Left colon (tissue), 2 donors: ENCODE data around the gene RASL10B. TPM values are rescaled to one million over a fixed set of nuclear protein-coding genes. Genes with fewer than 3 reads are reported as not detected.

Experiments used
- ATAC-seq: fragments of 200-7000 bp; cut with Tn5 transposase; one replicate; pipeline ENCODE4 v1.9.1; 2020; ENCODE audit warnings: mild to moderate bottlenecking, moderate library complexity
- DNase-seq, 2 donors: peaks; one replicate each; pipeline ENCODE4 v3.0.0-alpha.2; 2020
- intact Hi-C, 2 donors: fragments of 100-400 bp; cut with DNase I in 1 of 2; cut with micrococcal nuclease in 1 of 2; formaldehyde crosslinking; loops; one replicate each; pipeline versions ENCODE4 v1.11.2 to v1.14.0; 2022; cut with DNase I, micrococcal nuclease
- total RNA-seq, 2 donors: library from RNA; stranded (reverse); fragmentation: NEBNext Ultra II Directional; extraction: Animal tissue kit (Norgen Biotek cat#: 25700); gene quantifications; one replicate each; pipeline ENCODE4 v1.2.1, GENCODE V29; 2021
- donor health status: DM: no; HTN: no; CAD: no.
- donor health status: DM: yes; HTN: yes; CAD: no.

Gene RASL10B
- total RNA-seq, 2 donors from 2014 or later, result 0.31 TPM; not detected in 1

- ATAC-seq (no peak), DNase-seq (no peak)
These were observed 16.0 kb upstream of the RASL10B start for GRCh38 chr17:35715416-35715815.

GRCh38 chr17:35716173-35716572, 15.3 kb upstream of the RASL10B start:
- DNase-seq (no peak), ATAC-seq (no peak)
- intact Hi-C loops, result no loop called here

More at GRCh38 chr17:35715416-35715815, 16.0 kb upstream of the RASL10B start:
- intact Hi-C loops, result no loop called here

- DNase-seq (no peak), ATAC-seq (no peak)
- intact Hi-C loops, result no loop called here
These were observed 14.5 kb upstream of the RASL10B start for GRCh38 chr17:35716897-35717465.

- intact Hi-C loops, result no loop called here
- DNase-seq, result no peak
- no peak for ATAC-seq
These were observed 14.0 kb upstream of the RASL10B start for GRCh38 chr17:35717475-35717874.

GRCh38 chr17:35723735-35724134, 7.7 kb upstream of the RASL10B start:
- DNase-seq, result no peak
- intact Hi-C loops, result no loop called here
- ATAC-seq, result no peak

- ATAC-seq (no peak), DNase-seq (no peak)
- intact Hi-C loops, result no loop called here
These were observed 6.4 kb upstream of the RASL10B start for GRCh38 chr17:35725058-35725457.

- no peak for ATAC-seq
- no peak for DNase-seq
- intact Hi-C loops, result no loop called here
These were observed 5.7 kb upstream of the RASL10B start for GRCh38 chr17:35725802-35726126.

GRCh38 chr17:35726127-35726952, 5.1 kb upstream of the RASL10B start:
- intact Hi-C loops, result no loop called here
- DNase-seq (peak in 1 of 2 donors; percentile 52), ATAC-seq (peak; percentile 43)

- intact Hi-C loops, result no loop called here
These were observed 4.4 kb upstream of the RASL10B start for GRCh38 chr17:35726953-35727460.

GRCh38 chr17:35727635-35728034, 3.8 kb upstream of the RASL10B start:
- intact Hi-C loops, result no loop called here
- DNase-seq, result no peak
- no peak for ATAC-seq

More at GRCh38 chr17:35726953-35727460, 4.4 kb upstream of the RASL10B start:
- DNase-seq, result no peak
- ATAC-seq, result no peak

GRCh38 chr17:35728551-35728950, 2.9 kb upstream of the RASL10B start:
- DNase-seq, result no peak
- intact Hi-C loops, result no loop called here
- ATAC-seq, result no peak

GRCh38 chr17:35729405-35729833, 2.0 kb upstream of the RASL10B start:
- DNase-seq (no peak), ATAC-seq (no peak)
- intact Hi-C loops, result no loop called here

GRCh38 chr17:35730400-35731005, 936 bp upstream of the RASL10B start:
- intact Hi-C loops, result no loop called here
- no peak for DNase-seq
- no peak for ATAC-seq

GRCh38 chr17:35731917-35732805, 722 bp downstream of the RASL10B start:
- ATAC-seq (no peak), DNase-seq (no peak)
- intact Hi-C loops, result no loop called here

- ATAC-seq (no peak), DNase-seq (no peak)
- intact Hi-C loops, result no loop called here
These were observed 1.3 kb downstream of the RASL10B start for GRCh38 chr17:35732806-35733136.

GRCh38 chr17:35733366-35733765, 1.9 kb downstream of the RASL10B start:
- intact Hi-C loops, result no loop called here
- ATAC-seq (no peak), DNase-seq (no peak)

GRCh38 chr17:35734396-35734795, 3.0 kb downstream of the RASL10B start:
- DNase-seq (no peak), ATAC-seq (no peak)
- intact Hi-C loops, result no loop called here

- no peak for DNase-seq
- intact Hi-C loops, result no loop called here
- no peak for ATAC-seq
These were observed 3.8 kb downstream of the RASL10B start for GRCh38 chr17:35735036-35735805.
